ENCODE results near the gene RNASET2. TPM values are rescaled to one million over a fixed set of nuclear protein-coding genes. Genes with fewer than 3 reads are reported as not detected.

The RNASET2 gene
- 118 and 144 TPM in 2 replicates for total RNA-seq
- polyA plus RNA-seq, result 266 and 268 TPM in 2 replicates

DNA sequence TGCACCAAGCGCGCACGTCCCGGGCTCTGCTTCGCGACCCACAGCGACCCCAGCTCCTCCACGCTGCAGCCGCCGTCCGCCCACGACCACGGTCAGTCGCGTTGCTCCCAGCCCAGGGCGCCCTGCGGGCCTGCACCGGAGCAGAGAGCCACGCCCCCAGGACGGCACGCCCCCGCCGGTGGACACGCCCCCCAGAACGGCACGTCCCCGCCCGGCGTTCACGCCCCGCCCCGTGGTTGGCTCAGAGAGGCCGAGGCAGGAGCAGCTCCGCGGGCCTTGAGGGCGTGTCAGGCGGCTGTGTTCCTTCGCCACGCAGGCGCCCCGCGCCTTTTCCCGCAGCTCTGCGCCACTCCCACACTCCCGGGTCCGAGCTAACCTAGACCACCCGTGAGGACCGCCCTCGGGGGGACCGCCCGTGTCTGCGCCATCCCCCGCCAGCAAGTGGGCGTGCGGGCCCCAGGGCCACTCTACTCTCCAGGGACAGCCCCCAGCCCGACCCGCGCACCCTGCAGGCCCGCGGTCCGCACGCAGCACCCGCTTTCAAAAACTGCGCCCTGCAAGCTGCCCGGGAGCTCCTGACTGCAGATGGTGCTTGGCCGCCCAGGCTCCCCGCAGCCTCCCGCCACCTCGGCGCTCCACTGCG lies at the start of gene RNASET2:
Gene RNASET2, minus strand, starts transcription at position 107 of the 643 bp plus-strand sequence. CDS start 368 bp downstream, outside the sequence.
- peak within 1 kb of the TSS; percentile 93 for H3K27ac ChIP-seq
- H3K4me3 ChIP-seq, result peak within 1 kb of the TSS; percentile 62
- peak within 1 kb of the TSS; percentile 90 for H2AFZ ChIP-seq
- no peaks in the 10 kb centered on the region for H3K9me3 ChIP-seq (ENCODE audit: low read depth)
- H3K36me3 ChIP-seq (replicated peaks; ENCODE audit: insufficient read depth, low read depth), result no peaks in the 10 kb centered on the region
- TF ChIP-seq EZH2phosphoT487 (IDR thresholded peaks at IDR 0.05; ENCODE audit: low read depth, severe bottlenecking, unreplicated experiment) (no peak), EZH2 (IDR thresholded peaks at IDR 0.05; ENCODE audit: borderline replicate concordance) (no peak), CTCF (IDR thresholded peaks at IDR 0.05; ENCODE audit: poor library complexity) (no peak)
- peaks cover 20% of the 10 kb centered on the region for H3K79me2 ChIP-seq
- H3K9me2 ChIP-seq (replicated peaks; ENCODE audit: insufficient read depth), result no peaks in the 10 kb centered on the region
- peak within 1 kb of the TSS; percentile 98 for H3K4me2 ChIP-seq
- no peaks in the 10 kb centered on the region for H4K20me1 ChIP-seq (ENCODE audit: insufficient read depth, poor library complexity, severe bottlenecking)
- H3K27me3 ChIP-seq, result no peaks in the 10 kb centered on the region
- under 1% methylated on average over 44 of the region's 71 CpGs for WGBS (ENCODE audit: low lambda C conversion rate, missing lambda C conversion rate)
- DNase-seq (ENCODE audit: low spot score), result peak; percentile 97
- H3K4me1 ChIP-seq (ENCODE audit: insufficient read depth), result no peaks in the 10 kb centered on the region

GRCh38 chr6:167005350-167006159 lies 49.2 kb upstream of the RNASET2 start:
- Histone ChIP-seq H3K9me3 (ENCODE audit: low read depth) (no peaks in the 10 kb centered on the region), H4K20me1 (ENCODE audit: insufficient read depth, poor library complexity, severe bottlenecking) (no peaks in the 10 kb centered on the region), H3K4me3 (no peak overlapping the region), H3K36me3 (replicated peaks; ENCODE audit: insufficient read depth, low read depth) (no peaks in the 10 kb centered on the region), H2AFZ (no peak overlapping the region), H3K4me2 (no peak overlapping the region), H3K79me2 (peaks cover 48% of the 10 kb centered on the region), H3K27me3 (no peaks in the 10 kb centered on the region), H3K27ac (no peak overlapping the region), H3K4me1 (ENCODE audit: insufficient read depth) (peaks cover 10% of the 10 kb centered on the region), H3K9me2 (replicated peaks; ENCODE audit: insufficient read depth) (no peaks in the 10 kb centered on the region)
- no peak for DNase-seq (ENCODE audit: low spot score)
- TF ChIP-seq CTCF (IDR thresholded peaks at IDR 0.05; ENCODE audit: poor library complexity) (no peak), EZH2 (IDR thresholded peaks at IDR 0.05; ENCODE audit: borderline replicate concordance) (no peak), EZH2phosphoT487 (IDR thresholded peaks at IDR 0.05; ENCODE audit: low read depth, severe bottlenecking, unreplicated experiment) (no peak)
- 91% methylated on average over 12 of the region's 12 CpGs for WGBS (ENCODE audit: low lambda C conversion rate, missing lambda C conversion rate)

DNA sequence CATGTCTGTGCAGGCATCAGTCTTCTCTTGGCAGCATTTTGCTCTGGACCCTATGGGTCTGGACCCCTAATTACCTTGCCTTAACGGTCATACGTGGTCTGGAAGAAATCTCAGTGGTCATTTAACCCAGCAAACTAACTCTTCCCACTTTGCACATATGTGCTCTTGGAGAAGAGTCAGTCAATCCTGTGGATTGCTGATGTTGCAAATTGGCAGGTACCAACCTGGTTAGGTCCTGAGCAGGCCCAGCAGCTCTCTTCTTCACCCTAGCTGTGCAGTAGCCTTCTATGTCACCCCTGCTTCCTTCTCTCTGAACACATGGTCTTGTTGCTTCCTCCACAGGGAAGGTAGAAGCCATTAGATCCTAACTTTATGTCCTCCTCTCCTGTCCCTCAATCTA lies 44.4 kb upstream of the RNASET2 start:
- H3K4me2 ChIP-seq, result peak overlapping the region; percentile 81
- H3K9me3 ChIP-seq (ENCODE audit: low read depth), result no peaks in the 10 kb centered on the region
- H4K20me1 ChIP-seq (ENCODE audit: insufficient read depth, poor library complexity, severe bottlenecking), result no peaks in the 10 kb centered on the region
- H2AFZ ChIP-seq, result no peak overlapping the region
- no peaks in the 10 kb centered on the region for H3K36me3 ChIP-seq (replicated peaks; ENCODE audit: insufficient read depth, low read depth)
- H3K4me3 ChIP-seq, result no peak overlapping the region
- peaks cover 61% of the 10 kb centered on the region for H3K79me2 ChIP-seq
- no peaks in the 10 kb centered on the region for H3K27me3 ChIP-seq
- H3K9me2 ChIP-seq (replicated peaks; ENCODE audit: insufficient read depth), result no peaks in the 10 kb centered on the region
- no peak overlapping the region for H3K27ac ChIP-seq
- 77% methylated on average over 2 of the region's 2 CpGs for WGBS (ENCODE audit: low lambda C conversion rate, missing lambda C conversion rate)
- TF ChIP-seq EZH2 (IDR thresholded peaks at IDR 0.05; ENCODE audit: borderline replicate concordance) (no peak), CTCF (IDR thresholded peaks at IDR 0.05; ENCODE audit: poor library complexity) (no peak), EZH2phosphoT487 (IDR thresholded peaks at IDR 0.05; ENCODE audit: low read depth, severe bottlenecking, unreplicated experiment) (no peak)
- DNase-seq (ENCODE audit: low spot score), result no peak
- peaks cover 15% of the 10 kb centered on the region for H3K4me1 ChIP-seq (ENCODE audit: insufficient read depth)

Data from hepatocyte (in vitro differentiated cells).